Colonic mucosa (tissue), 4 donors: ENCODE data around the gene SCD5. TPM values are rescaled to one million over a fixed set of nuclear protein-coding genes. Genes with fewer than 3 reads are reported as not detected.

Experiments
- DNase-seq: peaks from one replicate; pipeline ENCODE4 v3.0.0-alpha.2; 2020
- H3K27ac ChIP-seq: fragments of 200-600 bp; one replicate; pipeline ENCODE4 v1.8.0; 2021
- H3K27me3 ChIP-seq: fragments of 200-600 bp; one replicate; pipeline ENCODE4 v1.8.0; 2021
- H3K36me3 ChIP-seq: fragments of 200-600 bp; one replicate; pipeline ENCODE4 v1.8.0; 2021
- H3K4me1 ChIP-seq: fragments of 200-600 bp; one replicate; pipeline ENCODE4 v1.8.0; 2021; ENCODE audit warnings: mild to moderate bottlenecking
- H3K4me3 ChIP-seq: fragments of 200-600 bp; one replicate; pipeline ENCODE4 v1.8.0; 2021
- H3K9ac ChIP-seq, 2 donors: one replicate each; pipeline ENCODE4 v1.7.0; 2013; ENCODE audit warnings: control low read depth in 2 of 2, low read depth in 2 of 2, low read length in 2 of 2
- H3K9me3 ChIP-seq: fragments of 200-600 bp; one replicate; pipeline ENCODE4 v1.8.0; 2021
- CTCF ChIP-seq: fragments of 200-600 bp; IDR thresholded peaks from one replicate; pipeline ENCODE4 v1.8.0; 2022; ENCODE audit warnings: antibody characterized with exemption, mild to moderate bottlenecking
- intact Hi-C: fragments of 100-400 bp; cut with DNase I; formaldehyde crosslinking; loops from one replicate; pipeline ENCODE4 v1.14.1; 2022
- total RNA-seq, 2 donors: library from RNA; stranded (reverse); fragmentation: NEBNext Ultra II Directional in 1 of 2; extraction: Animal tissue kit (Norgen Biotek cat#: 25700) in 1 of 2; gene quantifications; one replicate each; pipeline ENCODE4 v1.2.1, GENCODE V29; 2021
- donor health status: healthy.
- donor health status: DM: no; HTN: no; CAD: no.
- donor health status: DM: no; HTN: no; CAD: no.

SCD5 gene
- total RNA-seq, 2 donors from 2014 or later, result 2.8 to 4.4 TPM

GRCh38 chr4:82745173-82745842 lies 53.3 kb downstream of the SCD5 start:
- no peaks in the 10 kb centered on the region for H3K9me3 ChIP-seq
- H3K27ac ChIP-seq, result no peak overlapping the region
- no peak overlapping the region for H3K9ac ChIP-seq
- H3K36me3 ChIP-seq, result no peaks in the 10 kb centered on the region
- no peaks in the 10 kb centered on the region for H3K27me3 ChIP-seq
- no peak overlapping the region for H3K4me3 ChIP-seq
- intact Hi-C loops, result no loop called here
- no peaks in the 10 kb centered on the region for H3K4me1 ChIP-seq
- TF ChIP-seq CTCF, result no peak
- DNase-seq, result no peak

GRCh38 chr4:82744284-82744968 lies 54.2 kb downstream of the SCD5 start:
- no peak overlapping the region for H3K9ac ChIP-seq
- no peaks in the 10 kb centered on the region for H3K9me3 ChIP-seq
- H3K4me1 ChIP-seq, result no peaks in the 10 kb centered on the region
- H3K4me3 ChIP-seq, result no peak overlapping the region
- no peak for TF ChIP-seq CTCF
- no peak for DNase-seq
- no peaks in the 10 kb centered on the region for H3K27me3 ChIP-seq
- H3K36me3 ChIP-seq, result no peaks in the 10 kb centered on the region
- no peak overlapping the region for H3K27ac ChIP-seq
- intact Hi-C loops, result no loop called here

GRCh38 chr4:82741188-82741587 lies 57.4 kb downstream of the SCD5 start:
- DNase-seq, result no peak
- no peak overlapping the region for H3K9ac ChIP-seq
- intact Hi-C loops, result no loop called here
- H3K27me3 ChIP-seq, result no peaks in the 10 kb centered on the region
- no peak for TF ChIP-seq CTCF
- no peaks in the 10 kb centered on the region for H3K36me3 ChIP-seq
- H3K9me3 ChIP-seq, result no peaks in the 10 kb centered on the region
- no peak overlapping the region for H3K4me3 ChIP-seq
- no peak overlapping the region for H3K27ac ChIP-seq
- no peaks in the 10 kb centered on the region for H3K4me1 ChIP-seq

GRCh38 chr4:82739287-82740190 lies 59.1 kb downstream of the SCD5 start:
- TF ChIP-seq CTCF, result peak; percentile 90
- intact Hi-C loops, result loop anchor here (2.0 kb wide), 1 partner anchor 277 kb away; no protein-coding TSS in a partner anchor
- H3K4me1 ChIP-seq, result no peaks in the 10 kb centered on the region
- H3K9ac ChIP-seq, result no peak overlapping the region
- no peak overlapping the region for H3K27ac ChIP-seq
- H3K36me3 ChIP-seq, result no peaks in the 10 kb centered on the region
- H3K9me3 ChIP-seq, result no peaks in the 10 kb centered on the region
- no peak overlapping the region for H3K4me3 ChIP-seq
- H3K27me3 ChIP-seq, result no peaks in the 10 kb centered on the region
- DNase-seq, result peak; percentile 81

GRCh38 chr4:82737354-82737753 lies 61.2 kb downstream of the SCD5 start:
- Histone ChIP-seq H3K27me3 (no peaks in the 10 kb centered on the region), H3K36me3 (no peaks in the 10 kb centered on the region), H3K4me3 (no peak overlapping the region), H3K9me3 (no peaks in the 10 kb centered on the region), H3K9ac (no peak overlapping the region), H3K27ac (no peak overlapping the region), H3K4me1 (no peaks in the 10 kb centered on the region)
- TF ChIP-seq CTCF, result no peak
- intact Hi-C loops, result no loop called here
- no peak for DNase-seq
